Measurements from ENCODE around the gene STK24. TPM values are rescaled to one million over a fixed set of nuclear protein-coding genes. Genes with fewer than 3 reads are reported as not detected.

Gene STK24
- total RNA-seq, 3 donors from 2014 or later = 61.3 to 149 (median 71.9) TPM

DNA sequence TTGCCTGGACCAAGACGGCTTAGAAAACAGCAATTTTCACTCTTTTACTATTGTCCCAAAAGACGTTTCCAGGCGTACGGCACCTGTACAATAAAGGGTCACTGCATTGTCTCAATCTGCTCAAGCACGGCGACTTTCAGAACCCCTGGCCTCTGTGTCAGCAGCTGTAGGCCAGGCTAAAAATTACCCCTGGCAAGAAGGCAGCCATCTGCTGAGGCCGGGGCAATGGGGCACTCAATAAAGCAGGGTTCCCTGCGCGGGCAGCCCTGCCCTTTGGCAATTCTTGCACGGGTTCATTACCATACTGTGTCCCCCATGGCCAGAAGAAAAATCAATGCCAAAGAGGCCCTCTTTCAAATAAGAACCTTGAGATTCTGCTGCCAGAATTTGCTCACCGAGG lies 52.1 kb downstream of the STK24 start:
- DNase-seq (ENCODE audit: low spot score in 2 of 2) = no peak
- Histone ChIP-seq H3K27me3 (no peaks in the 10 kb centered on the region), H3K4me1 (peaks cover 4 to 6% of the 10 kb centered on the region in 2 donors), H3K9me3 (no peaks in the 10 kb centered on the region), H3K36me3 (no peaks in the 10 kb centered on the region), H3K4me3 (no peak overlapping the region), H3K27ac (no peak overlapping the region)
- intact Hi-C loops (cut with DNase I; ENCODE audit: low total_unique reads) = no loop called here
- no peak for TF ChIP-seq POLR2A (IDR thresholded peaks at IDR 0.05)
- TF ChIP-seq CTCF (IDR thresholded peaks at IDR 0.05) = no peak
- TF ChIP-seq POLR2AphosphoS5 (IDR thresholded peaks at IDR 0.05) = no peak

- Histone ChIP-seq H3K27ac (peak overlapping the region in 1 of 2 donors; percentile 2), H3K27me3 (no peaks in the 10 kb centered on the region), H3K36me3 (no peaks in the 10 kb centered on the region), H3K9me3 (no peaks in the 10 kb centered on the region), H3K4me3 (no peak overlapping the region), H3K4me1 (peaks cover 4 to 6% of the 10 kb centered on the region in 2 donors)
- TF ChIP-seq POLR2A (IDR thresholded peaks at IDR 0.05) (no peak), CTCF (IDR thresholded peaks at IDR 0.05) (no peak)
- intact Hi-C loops (cut with DNase I; ENCODE audit: low total_unique reads) = no loop called here
- DNase-seq (ENCODE audit: low spot score in 2 of 2) = no peak
Measured at GRCh38 chr13:98524391-98524790, 52.5 kb downstream of the STK24 start.

DNA sequence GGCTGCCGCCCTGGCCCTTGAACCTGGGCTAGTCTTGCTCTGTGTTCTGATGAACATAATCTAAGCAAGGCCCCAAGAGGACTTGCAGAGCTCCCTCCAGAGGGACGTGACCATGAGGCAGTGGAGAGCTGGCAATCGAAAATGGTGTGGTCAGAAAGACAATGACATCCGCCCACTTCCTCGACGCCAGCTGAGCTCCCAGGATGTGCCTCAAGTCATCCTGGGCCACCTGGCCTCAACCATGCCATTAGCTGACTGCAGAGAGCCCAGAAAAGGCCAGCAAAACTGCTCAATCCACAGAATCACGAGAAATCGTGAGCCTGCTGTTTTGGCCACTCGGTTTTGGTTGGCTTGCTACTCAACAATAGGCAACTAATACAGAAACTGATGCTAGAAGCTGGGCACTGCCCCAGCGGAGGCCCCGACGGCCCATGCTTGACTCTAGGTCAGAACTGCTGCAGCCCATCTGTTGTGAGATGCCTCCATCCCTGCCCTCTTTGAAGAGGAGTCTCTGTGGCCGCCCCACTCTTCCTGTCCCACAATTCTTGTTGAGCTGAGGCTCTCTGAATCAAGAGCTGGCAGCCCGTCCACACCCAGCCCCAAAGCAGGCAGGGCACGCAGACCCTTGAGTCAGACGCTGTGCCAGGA lies 53.3 kb downstream of the STK24 start:
- Histone ChIP-seq H3K9me3 (no peaks in the 10 kb centered on the region), H3K27me3 (no peaks in the 10 kb centered on the region), H3K4me3 (no peak overlapping the region), H3K36me3 (no peaks in the 10 kb centered on the region), H3K27ac (no peak overlapping the region), H3K4me1 (peaks cover 4 to 6% of the 10 kb centered on the region in 2 donors)
- DNase-seq (ENCODE audit: low spot score in 2 of 2) = no peak
- intact Hi-C loops (cut with DNase I; ENCODE audit: low total_unique reads) = no loop called here
- TF ChIP-seq POLR2A (IDR thresholded peaks at IDR 0.05) (no peak), POLR2AphosphoS5 (IDR thresholded peaks at IDR 0.05) (no peak), CTCF (IDR thresholded peaks at IDR 0.05) (no peak)

GRCh38 chr13:98522371-98522770 lies 54.5 kb downstream of the STK24 start:
- no peak for DNase-seq (ENCODE audit: low spot score in 2 of 2)
- Histone ChIP-seq H3K27ac (peak overlapping the region in 1 of 2 donors; percentile 13), H3K36me3 (no peaks in the 10 kb centered on the region), H3K27me3 (no peaks in the 10 kb centered on the region), H3K9me3 (no peaks in the 10 kb centered on the region), H3K4me1 (peaks cover 4 to 6% of the 10 kb centered on the region in 2 donors), H3K4me3 (no peak overlapping the region)
- intact Hi-C loops (cut with DNase I; ENCODE audit: low total_unique reads) = no loop called here
- TF ChIP-seq POLR2A (IDR thresholded peaks at IDR 0.05) (no peak), CTCF (IDR thresholded peaks at IDR 0.05) (no peak), POLR2AphosphoS5 (IDR thresholded peaks at IDR 0.05) (no peak)

DNA sequence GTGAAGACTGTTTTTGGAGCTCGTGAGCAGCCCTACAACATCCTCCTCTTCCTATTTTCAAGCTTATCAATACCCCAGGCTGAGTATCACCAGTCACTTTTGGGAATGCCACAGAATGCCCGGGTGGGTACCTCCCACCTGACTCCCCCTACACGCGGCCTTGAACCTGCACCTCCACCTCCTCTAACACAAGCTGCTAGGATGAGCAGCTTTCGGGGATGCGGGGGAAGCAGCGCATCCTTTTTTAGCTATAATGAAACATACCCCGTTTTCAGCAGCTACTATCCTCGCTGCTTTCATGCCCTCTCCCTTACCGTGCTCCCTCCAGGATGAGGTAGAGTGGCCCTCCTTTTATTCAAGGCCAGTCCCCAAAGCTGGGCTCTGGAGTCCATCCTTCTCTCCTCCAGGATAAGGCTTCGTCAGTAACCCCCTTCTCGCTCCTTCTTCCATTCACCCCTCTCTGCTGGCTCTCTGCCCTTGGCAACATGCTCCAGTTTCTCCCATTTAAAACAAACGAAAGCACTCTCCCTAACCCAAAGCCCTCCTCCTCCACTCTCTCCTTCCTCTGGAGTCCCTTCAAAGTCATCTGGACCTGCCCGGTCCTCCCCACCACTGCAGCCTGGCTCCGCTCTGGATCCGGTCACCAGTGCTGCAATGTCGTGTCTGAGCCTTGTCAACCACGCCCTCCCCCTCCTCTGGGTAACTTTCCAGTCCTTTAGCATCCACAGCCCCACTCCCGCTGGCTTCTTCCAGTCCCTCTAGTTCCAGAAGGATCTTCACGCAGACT lies 55.3 kb downstream of the STK24 start:
- peaks cover 4 to 6% of the 10 kb centered on the region in 2 donors for H3K4me1 ChIP-seq
- no peak overlapping the region for H3K4me3 ChIP-seq
- peak overlapping the region in 1 of 2 donors; percentile 26 for H3K27ac ChIP-seq
- H3K9me3 ChIP-seq = no peaks in the 10 kb centered on the region
- H3K27me3 ChIP-seq = no peaks in the 10 kb centered on the region
- intact Hi-C loops (cut with DNase I; ENCODE audit: low total_unique reads) = no loop called here
- no peak for TF ChIP-seq POLR2A (IDR thresholded peaks at IDR 0.05)
- no peak for TF ChIP-seq CTCF (IDR thresholded peaks at IDR 0.05)
- TF ChIP-seq POLR2AphosphoS5 (IDR thresholded peaks at IDR 0.05) = no peak
- H3K36me3 ChIP-seq = no peaks in the 10 kb centered on the region
- no peak for DNase-seq (ENCODE audit: low spot score in 2 of 2)

Measured in breast epithelium (tissue), 4 donors.